Measurements from ENCODE around the gene HECTD2. TPM values are rescaled to one million over a fixed set of nuclear protein-coding genes. Genes with fewer than 3 reads are reported as not detected.

The HECTD2 gene
- total RNA-seq, 4 donors from 2014 or later: 20.6 to 41.9 (median 25.8) TPM

GRCh38 chr10:91517394-91517793, 107.2 kb downstream of the HECTD2 start:
- peaks cover 0 to 7% of the 10 kb centered on the region in 2 donors for H3K36me3 ChIP-seq
- no peak overlapping the region for H3K4me3 ChIP-seq
- no peaks in the 10 kb centered on the region for H3K27me3 ChIP-seq
- peaks cover 4 to 31% (median 6%) of the 10 kb centered on the region in 3 donors for H3K4me1 ChIP-seq
- TF ChIP-seq EP300 (IDR thresholded peaks at IDR 0.05) (no peak), CTCF (IDR thresholded peaks at IDR 0.05) (no peak), POLR2AphosphoS5 (IDR thresholded peaks at IDR 0.05) (no peak), POLR2A (IDR thresholded peaks at IDR 0.05) (no peak)
- H3K9me3 ChIP-seq: no peaks in the 10 kb centered on the region
- no peak for ATAC-seq
- no peak overlapping the region for H3K27ac ChIP-seq

GRCh38 chr10:91519899-91520514, 109.9 kb downstream of the HECTD2 start:
- H3K27me3 ChIP-seq: no peaks in the 10 kb centered on the region
- peaks cover 4 to 10% (median 6%) of the 10 kb centered on the region in 3 donors for H3K4me1 ChIP-seq
- H3K27ac ChIP-seq: no peak overlapping the region
- WGBS, 2 donors (ENCODE audit: low coverage in 1 of 2): 75 to 80% methylated on average over 2 to 7 of the region's 7 CpGs
- ATAC-seq: no peak
- no peaks in the 10 kb centered on the region for H3K36me3 ChIP-seq
- TF ChIP-seq CTCF (IDR thresholded peaks at IDR 0.05) (no peak), POLR2AphosphoS5 (IDR thresholded peaks at IDR 0.05) (no peak), EP300 (IDR thresholded peaks at IDR 0.05) (no peak), POLR2A (IDR thresholded peaks at IDR 0.05) (no peak)
- H3K4me3 ChIP-seq: no peak overlapping the region
- H3K9me3 ChIP-seq: no peaks in the 10 kb centered on the region

- TF ChIP-seq CTCF (IDR thresholded peaks at IDR 0.05): no peak
- peak; percentile 32 for TF ChIP-seq POLR2AphosphoS5 (IDR thresholded peaks at IDR 0.05)
- ATAC-seq: no peak
- WGBS, 2 donors (ENCODE audit: low coverage in 1 of 2): 8% methylated on average over 1 of the region's 1 CpG; no CpG with 5 or more reads in 1 of the 2 donors
- Histone ChIP-seq H3K27ac (no peak overlapping the region), H3K9me3 (no peaks in the 10 kb centered on the region), H3K4me3 (no peak overlapping the region), H3K36me3 (no peaks in the 10 kb centered on the region), H3K27me3 (no peaks in the 10 kb centered on the region), H3K4me1 (peaks cover 4 to 10% (median 6%) of the 10 kb centered on the region in 3 donors)
These were observed 110.5 kb downstream of the HECTD2 start for GRCh38 chr10:91520661-91521060.

- no peak overlapping the region for H3K4me3 ChIP-seq
- no peaks in the 10 kb centered on the region for H3K27me3 ChIP-seq
- TF ChIP-seq EP300 (IDR thresholded peaks at IDR 0.05) (no peak), POLR2AphosphoS5 (IDR thresholded peaks at IDR 0.05) (no peak), CTCF (IDR thresholded peaks at IDR 0.05) (no peak), POLR2A (IDR thresholded peaks at IDR 0.05) (no peak)
- H3K4me1 ChIP-seq: peaks cover 4 to 14% (median 6%) of the 10 kb centered on the region in 3 donors
- ATAC-seq: no peak
- no peak overlapping the region for H3K27ac ChIP-seq
- 88% methylated on average over 1 of the region's 1 CpG; no CpG with 5 or more reads in 1 of the 2 donors for WGBS, 2 donors (ENCODE audit: low coverage in 1 of 2)
- no peaks in the 10 kb centered on the region for H3K36me3 ChIP-seq
- H3K9me3 ChIP-seq: no peaks in the 10 kb centered on the region
These were observed 111.3 kb downstream of the HECTD2 start for GRCh38 chr10:91521439-91521838.
